BJ (cell line): Measurements from ENCODE around the gene CTSW. TPM values are rescaled to one million over a fixed set of nuclear protein-coding genes. Genes with fewer than 3 reads are reported as not detected.
A peak's percentile ranks its signal among the peaks of the same experiment; 100 is the strongest.

ENCODE experiments used
- CTCF ChIA-PET: fragments of 350-600 bp; formaldehyde crosslinking; extraction: SDS; loops from one replicate; lab custom pipeline; 2021; ENCODE audit warnings: antibody characterized with exemption, inconsistent platforms; lab: Yijun Ruan, JAX
- POLR2A ChIA-PET: fragments of 300-600 bp; sonication (Branson Sonifier 250); formaldehyde crosslinking; extraction: SDS; loops from one replicate; lab custom pipeline; 2021; ENCODE audit warnings: antibody characterized with exemption; lab: Charles Lee
- DNase-seq: peaks from one replicate; pipeline ENCODE4 v3.0.0-alpha.2; 2011; ENCODE audit warnings: low read depth
- H3K27me3 ChIP-seq: 2 replicates; pipeline ENCODE4 v1.6.0; 2011; ENCODE audit warnings: low read length; ENCODE audit not compliant: control insufficient read depth, insufficient read depth
- H3K36me3 ChIP-seq: 2 replicates; pipeline ENCODE4 v1.5.1; 2011; ENCODE audit warnings: low read length; ENCODE audit not compliant: control insufficient read depth, insufficient read depth
- H3K4me3 ChIP-seq: 2 replicates; pipeline ENCODE4 v1.5.1; 2011; ENCODE audit warnings: low read depth, mild to moderate bottlenecking, control low read depth, low read length
- polyA plus RNA-seq: library from polyadenylated mRNA; depleted of rRNA; stranded (reverse); fragments of >200 nt; gene quantifications from 2 replicates; pipeline ENCODE4 v1.2.3, GENCODE V29; 2011
- TF ChIP-seq, protein P1 (sequence below): IDR thresholded peaks from 2 replicates; pipeline ENCODE4 v1.5.1; 2011; ENCODE audit warnings: low read depth, mild to moderate bottlenecking, control low read depth, inconsistent platforms, low read length, moderate library complexity; ENCODE audit not compliant: insufficient read depth

Gene CTSW
- polyA plus RNA-seq, 1 experiment: 0.21 TPM

DNA sequence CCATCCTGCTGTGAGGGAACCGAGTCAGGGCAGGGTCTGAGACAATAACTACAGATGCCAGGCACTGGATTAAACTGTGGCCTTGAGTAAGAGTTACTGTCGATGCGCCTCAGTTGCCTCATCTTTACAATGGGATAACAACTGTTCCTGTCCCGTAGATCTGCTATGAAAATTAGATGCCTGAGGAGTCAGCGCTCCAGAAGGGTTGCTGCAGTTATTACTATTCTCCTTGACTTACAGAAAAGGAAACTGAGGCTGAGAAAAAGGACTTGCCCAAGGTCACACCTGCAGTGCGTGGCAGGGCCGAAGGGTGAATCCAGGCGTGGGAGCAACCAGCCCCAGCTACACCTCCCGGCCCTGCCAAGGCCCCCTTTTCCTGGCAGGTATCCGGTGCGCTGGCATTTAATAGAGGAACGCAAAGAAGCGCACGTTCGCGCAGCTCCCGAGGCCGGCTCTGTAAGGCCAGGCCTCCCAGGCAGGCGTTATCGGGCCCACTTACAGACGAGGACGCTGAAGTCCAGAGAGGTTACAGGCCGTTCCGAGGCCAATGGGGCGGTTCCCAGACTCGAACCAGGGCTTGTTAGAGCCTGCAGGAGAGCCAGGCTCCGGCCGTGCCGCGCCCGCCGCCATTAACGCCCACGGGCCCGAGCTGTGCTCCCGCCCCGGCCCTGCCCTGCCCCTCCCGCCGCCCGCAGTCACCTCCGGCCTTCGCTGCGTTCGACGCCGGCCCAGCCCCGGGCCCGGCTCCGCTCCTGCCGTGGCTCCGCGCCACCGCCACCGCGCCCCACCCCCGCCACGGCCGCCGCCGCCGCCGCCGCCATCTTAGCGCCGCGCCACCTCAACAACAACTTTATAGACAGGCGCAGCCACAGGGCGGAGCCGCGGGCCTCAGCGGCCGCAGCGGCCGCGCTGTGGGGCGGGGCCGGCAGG lies 38.8 kb downstream of the CTSW start, which contains the start of gene C11orf68:
Gene C11orf68, minus strand, starts transcription at position 852 of the 930 bp plus-strand sequence. Its CDS starts 31 bp downstream, at position 821.
- TF ChIP-seq, protein P1, sequence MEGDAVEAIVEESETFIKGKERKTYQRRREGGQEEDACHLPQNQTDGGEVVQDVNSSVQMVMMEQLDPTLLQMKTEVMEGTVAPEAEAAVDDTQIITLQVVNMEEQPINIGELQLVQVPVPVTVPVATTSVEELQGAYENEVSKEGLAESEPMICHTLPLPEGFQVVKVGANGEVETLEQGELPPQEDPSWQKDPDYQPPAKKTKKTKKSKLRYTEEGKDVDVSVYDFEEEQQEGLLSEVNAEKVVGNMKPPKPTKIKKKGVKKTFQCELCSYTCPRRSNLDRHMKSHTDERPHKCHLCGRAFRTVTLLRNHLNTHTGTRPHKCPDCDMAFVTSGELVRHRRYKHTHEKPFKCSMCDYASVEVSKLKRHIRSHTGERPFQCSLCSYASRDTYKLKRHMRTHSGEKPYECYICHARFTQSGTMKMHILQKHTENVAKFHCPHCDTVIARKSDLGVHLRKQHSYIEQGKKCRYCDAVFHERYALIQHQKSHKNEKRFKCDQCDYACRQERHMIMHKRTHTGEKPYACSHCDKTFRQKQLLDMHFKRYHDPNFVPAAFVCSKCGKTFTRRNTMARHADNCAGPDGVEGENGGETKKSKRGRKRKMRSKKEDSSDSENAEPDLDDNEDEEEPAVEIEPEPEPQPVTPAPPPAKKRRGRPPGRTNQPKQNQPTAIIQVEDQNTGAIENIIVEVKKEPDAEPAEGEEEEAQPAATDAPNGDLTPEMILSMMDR: no peak
- H3K4me3 ChIP-seq: peak within 1 kb of the TSS; percentile 87
- H3K36me3 ChIP-seq: peaks cover 12% of the 10 kb centered on the region
- no peak for DNase-seq
- POLR2A ChIA-PET: no interaction called here
- CTCF ChIA-PET: interaction anchor here (1.0 to 4.8 kb wide), 4 partner anchors 15 to 138 kb away, joined by 3 to 60 read pairs (median 6); partner anchors contain the start of genes CCDC85B and FIBP
- no peaks in the 10 kb centered on the region for H3K27me3 ChIP-seq

DNA sequence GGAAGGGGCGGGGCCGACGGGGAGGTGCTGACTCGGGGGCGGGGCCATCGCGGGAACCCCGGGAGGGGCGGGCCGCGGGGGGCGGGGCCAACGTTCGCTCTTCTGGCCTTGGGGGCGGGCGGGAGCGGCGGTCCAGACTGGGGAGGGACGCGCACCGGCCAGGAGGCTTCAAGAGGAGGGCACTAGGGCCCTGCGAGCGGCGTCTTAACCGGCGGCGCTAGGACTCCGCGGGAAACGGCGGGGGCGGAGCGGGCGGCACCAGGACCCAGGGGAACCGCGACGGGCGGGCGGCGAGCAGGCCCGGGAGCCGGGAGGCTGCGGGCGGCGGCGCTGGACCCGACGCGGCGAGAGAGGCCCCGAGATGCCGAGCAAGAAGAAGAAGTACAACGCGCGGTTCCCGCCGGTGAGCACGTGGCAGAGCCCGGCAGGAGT lies 39.5 kb downstream of the CTSW start, which contains the start of gene DRAP1:
Gene DRAP1, plus strand, starts transcription at position 286 of the 432 bp plus-strand sequence. Its CDS starts 76 bp downstream, at position 362.
- peak; percentile 70 for DNase-seq
- TF ChIP-seq, protein P1: no peak
- H3K27me3 ChIP-seq: no peaks in the 10 kb centered on the region
- POLR2A ChIA-PET: no interaction called here
- peaks cover 12% of the 10 kb centered on the region for H3K36me3 ChIP-seq
- CTCF ChIA-PET: interaction anchor here (4.8 kb wide), 1 partner anchor 29 kb away, joined by 60 read pairs; the partner anchor contains the start of genes CCDC85B and FIBP
- H3K4me3 ChIP-seq: peak within 1 kb of the TSS; percentile 87

- peak overlapping the region; percentile 71 for H3K4me3 ChIP-seq
- POLR2A ChIA-PET: no interaction called here
These were observed 40.1 kb downstream of the CTSW start for GRCh38 chr11:65919573-65920371.

DNA sequence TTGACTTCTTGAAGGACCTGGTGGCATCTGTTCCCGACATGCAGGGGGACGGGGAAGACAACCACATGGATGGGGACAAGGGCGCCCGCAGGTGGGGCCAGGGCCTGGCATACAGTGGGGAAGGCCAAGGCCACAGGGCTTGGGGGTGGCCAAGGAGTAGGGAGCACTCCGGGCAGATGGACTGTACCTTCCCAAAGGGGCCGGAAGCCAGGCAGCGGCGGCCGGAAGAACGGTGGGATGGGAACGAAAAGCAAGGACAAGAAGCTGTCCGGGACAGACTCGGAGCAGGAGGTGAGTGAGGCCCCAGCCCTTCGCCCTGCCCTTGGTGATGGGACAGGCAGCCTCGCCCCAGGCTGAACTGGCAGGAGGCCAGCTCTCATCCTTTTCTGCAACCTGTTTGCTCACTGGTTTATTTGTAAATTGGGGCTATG lies 40.8 kb downstream of the CTSW start:
- POLR2A ChIA-PET: no interaction called here
- Histone ChIP-seq H3K36me3 (peaks cover 12% of the 10 kb centered on the region), H3K27me3 (no peaks in the 10 kb centered on the region), H3K4me3 (peak overlapping the region; percentile 71)
- DNase-seq: no peak
- CTCF ChIA-PET: interaction anchor here (0.8 to 2.3 kb wide), 4 partner anchors 30 to 68 kb away, joined by 3 to 7 read pairs (median 4); partner anchors contain the start of gene CCDC85B
- TF ChIP-seq, protein P1: no peak

More at GRCh38 chr11:65919573-65920371, 40.1 kb downstream of the CTSW start:
- CTCF ChIA-PET: interaction anchor here (0.8 to 2.3 kb wide), 4 partner anchors 30 to 69 kb away, joined by 3 to 7 read pairs (median 4); partner anchors contain the start of gene CCDC85B
- Histone ChIP-seq H3K27me3 (no peaks in the 10 kb centered on the region), H3K36me3 (peaks cover 12% of the 10 kb centered on the region)
- TF ChIP-seq, protein P1: no peak
- DNase-seq: no peak
